Breast epithelium (tissue), 3 donors: ENCODE measurements around the gene EVA1A.

ENCODE experiments used
- POLR2A ChIP-seq: fragments of 450-650 bp; IDR thresholded peaks from one replicate; pipeline ENCODE4 v1.6.1; 2016; ENCODE audit warnings: antibody characterized with exemption, mild to moderate bottlenecking, moderate library complexity
- POLR2AphosphoS5 ChIP-seq, 3 donors: sonication (generic); formaldehyde crosslinking; IDR thresholded peaks; one replicate each; pipeline ENCODE4 v1.6.1; 2017; ENCODE audit warnings: antibody characterized with exemption in 3 of 3
- TF ChIP-seq, protein P1 (sequence below), 3 donors: fragments of 450-650 bp; IDR thresholded peaks; one replicate each; pipeline ENCODE4 v1.5.1; 2016 to 2017; ENCODE audit warnings: antibody characterized with exemption in 3 of 3, mild to moderate bottlenecking in 3 of 3, moderate library complexity in 3 of 3

DNA sequence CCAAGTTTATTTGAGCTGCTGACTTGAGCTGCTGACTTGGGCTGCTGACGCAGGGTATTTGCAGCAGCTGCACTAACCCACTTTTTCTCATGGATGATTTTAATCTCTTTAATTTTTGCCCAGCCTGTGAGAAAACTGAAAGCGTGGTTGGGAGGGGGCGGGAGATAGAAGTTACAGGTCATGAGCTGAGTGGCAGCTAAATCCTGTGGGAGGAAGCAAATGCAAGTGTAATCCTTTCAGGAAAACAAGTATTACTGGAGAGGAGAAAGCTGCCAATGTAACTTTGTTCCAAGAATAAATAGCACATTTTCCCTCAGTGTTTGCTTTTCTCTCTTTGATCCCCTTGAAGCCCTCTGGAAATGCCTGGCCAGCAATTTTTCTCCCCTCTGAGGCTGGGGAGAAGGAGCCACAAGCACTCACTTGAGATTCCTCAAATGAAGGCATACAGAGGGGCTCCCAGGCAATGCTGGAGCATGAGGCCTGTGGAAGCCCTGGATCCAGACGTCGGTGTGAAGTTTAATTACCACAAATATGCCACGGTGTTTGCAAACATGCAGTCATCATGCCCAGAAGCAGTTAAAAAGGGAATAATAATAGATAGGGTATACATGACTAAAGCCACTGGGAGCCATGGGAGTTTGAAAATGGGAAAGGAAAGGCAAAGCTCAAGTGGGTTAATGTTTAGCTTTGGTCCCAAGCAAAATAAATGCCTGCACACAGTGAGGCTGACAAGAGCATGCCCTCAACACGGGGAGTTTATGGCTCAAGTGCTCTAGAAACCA is 10.4 kb upstream of the EVA1A start:
- TF ChIP-seq, protein P1, sequence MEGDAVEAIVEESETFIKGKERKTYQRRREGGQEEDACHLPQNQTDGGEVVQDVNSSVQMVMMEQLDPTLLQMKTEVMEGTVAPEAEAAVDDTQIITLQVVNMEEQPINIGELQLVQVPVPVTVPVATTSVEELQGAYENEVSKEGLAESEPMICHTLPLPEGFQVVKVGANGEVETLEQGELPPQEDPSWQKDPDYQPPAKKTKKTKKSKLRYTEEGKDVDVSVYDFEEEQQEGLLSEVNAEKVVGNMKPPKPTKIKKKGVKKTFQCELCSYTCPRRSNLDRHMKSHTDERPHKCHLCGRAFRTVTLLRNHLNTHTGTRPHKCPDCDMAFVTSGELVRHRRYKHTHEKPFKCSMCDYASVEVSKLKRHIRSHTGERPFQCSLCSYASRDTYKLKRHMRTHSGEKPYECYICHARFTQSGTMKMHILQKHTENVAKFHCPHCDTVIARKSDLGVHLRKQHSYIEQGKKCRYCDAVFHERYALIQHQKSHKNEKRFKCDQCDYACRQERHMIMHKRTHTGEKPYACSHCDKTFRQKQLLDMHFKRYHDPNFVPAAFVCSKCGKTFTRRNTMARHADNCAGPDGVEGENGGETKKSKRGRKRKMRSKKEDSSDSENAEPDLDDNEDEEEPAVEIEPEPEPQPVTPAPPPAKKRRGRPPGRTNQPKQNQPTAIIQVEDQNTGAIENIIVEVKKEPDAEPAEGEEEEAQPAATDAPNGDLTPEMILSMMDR (IDR thresholded peaks at IDR 0.05) = no peak
- no peak for TF ChIP-seq POLR2A
- no peak for TF ChIP-seq POLR2AphosphoS5 (IDR thresholded peaks at IDR 0.05)
